Loucy (cell line): Measurements from ENCODE around the gene INO80D.

Experiments used
- H2AFZ ChIP-seq: fragments of 200-600 bp; sonication (generic); 2 replicates; pipeline ENCODE4 v1.6.0; 2016; ENCODE audit warnings: antibody characterized with exemption, mild to moderate bottlenecking, low read length, moderate library complexity
- H3F3A ChIP-seq: fragments of 200-600 bp; 2 replicates; pipeline ENCODE4 v1.6.0; 2016; ENCODE audit warnings: antibody characterized with exemption, low read depth, mild to moderate bottlenecking
- H3K27me3 ChIP-seq: fragments of 200-600 bp; sonication (generic); 2 replicates; pipeline ENCODE4 v1.6.1; 2014; ENCODE audit warnings: low read length, mild to moderate bottlenecking; ENCODE audit not compliant: insufficient read depth, poor library complexity, severe bottlenecking
- H3K36me3 ChIP-seq: fragments of 200-600 bp; sonication (generic); 2 replicates; pipeline ENCODE4 v1.6.1; 2016; ENCODE audit warnings: low read length; ENCODE audit not compliant: insufficient read depth
- H3K4me1 ChIP-seq: fragments of 200-600 bp; sonication (generic); 2 replicates; pipeline ENCODE4 v1.5.1; 2014; ENCODE audit warnings: low read length, mild to moderate bottlenecking; ENCODE audit not compliant: insufficient read depth, poor library complexity, severe bottlenecking
- H3K4me2 ChIP-seq: fragments of 200-600 bp; sonication (generic); 2 replicates; pipeline ENCODE4 v1.6.0; 2014; ENCODE audit warnings: antibody characterized with exemption, low read length, low read depth, mild to moderate bottlenecking; ENCODE audit not compliant: poor library complexity, severe bottlenecking
- H3K4me3 ChIP-seq: fragments of 200-600 bp; sonication (generic); 2 replicates; pipeline ENCODE4 v1.5.1; 2014; ENCODE audit warnings: low read length, mild to moderate bottlenecking, mixed read lengths; ENCODE audit not compliant: poor library complexity, severe bottlenecking
- H3K79me2 ChIP-seq: fragments of 200-600 bp; sonication (generic); 2 replicates; pipeline ENCODE4 v1.6.1; 2014; ENCODE audit warnings: low read length; ENCODE audit not compliant: insufficient read depth
- H3K9ac ChIP-seq: fragments of 200-600 bp; sonication (generic); 2 replicates; pipeline ENCODE4 v1.6.0; 2014; ENCODE audit warnings: mild to moderate bottlenecking, low read depth, low read length, moderate library complexity; ENCODE audit not compliant: poor library complexity, severe bottlenecking
- H3K9me2 ChIP-seq: fragments of 200-600 bp; sonication (generic); replicated peaks from 2 replicates; pipeline ENCODE4 v1.6.1; 2016; ENCODE audit warnings: low read depth, low read length, mixed read lengths
- H3K9me3 ChIP-seq: fragments of 200-600 bp; sonication (generic); 2 replicates; pipeline ENCODE4 v1.6.1; 2014; ENCODE audit warnings: mild to moderate bottlenecking, antibody characterized with exemption, low read length, low read depth; ENCODE audit not compliant: insufficient read depth
- H4K20me1 ChIP-seq: fragments of 200-600 bp; sonication (generic); 2 replicates; pipeline ENCODE4 v1.6.0; 2014; ENCODE audit warnings: antibody characterized with exemption, low read length, mild to moderate bottlenecking; ENCODE audit not compliant: insufficient read depth, poor library complexity, severe bottlenecking
- EZH2phosphoT487 ChIP-seq: fragments of 200-600 bp; IDR thresholded peaks from 2 replicates; pipeline ENCODE4 v1.6.1; 2018; ENCODE audit warnings: antibody characterized with exemption, mild to moderate bottlenecking, moderate library complexity, borderline replicate concordance
- TF ChIP-seq, protein P1 (sequence below): fragments of 200-600 bp; sonication (generic); conservative IDR thresholded peaks from 2 replicates; pipeline ENCODE4 v1.5.1; 2014; ENCODE audit warnings: mild to moderate bottlenecking, antibody characterized with exemption, low read length

Gene INO80D

DNA sequence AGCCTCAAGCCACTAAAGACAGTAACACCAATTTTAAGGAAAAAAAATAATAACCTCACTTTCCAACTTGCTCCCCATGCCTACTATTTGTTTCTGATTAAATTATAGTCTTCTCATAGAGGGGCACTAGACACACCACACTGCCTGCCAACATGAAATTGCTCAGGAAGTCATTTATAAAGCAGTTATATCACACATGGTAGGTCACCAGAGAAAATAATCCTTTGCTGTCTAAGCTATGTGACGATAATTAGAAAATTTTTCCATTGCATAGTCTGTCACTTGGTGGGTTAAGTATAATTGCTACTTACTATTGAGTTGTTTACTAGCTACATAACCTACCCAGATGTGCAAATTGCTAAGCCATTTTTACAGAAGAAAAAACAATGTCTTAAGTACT is 85.2 kb downstream of the INO80D start:
- Histone ChIP-seq H2AFZ (no peak overlapping the region), H3F3A (no peaks in the 10 kb centered on the region), H3K9ac (no peak overlapping the region), H4K20me1 (peaks cover 5% of the 10 kb centered on the region), H3K9me2 (no peaks in the 10 kb centered on the region), H3K4me3 (no peak overlapping the region), H3K9me3 (no peaks in the 10 kb centered on the region), H3K4me2 (no peak overlapping the region), H3K36me3 (peaks cover 69% of the 10 kb centered on the region), H3K79me2 (no peaks in the 10 kb centered on the region), H3K27me3 (no peaks in the 10 kb centered on the region), H3K4me1 (peaks cover 4% of the 10 kb centered on the region)
- TF ChIP-seq, protein P1, sequence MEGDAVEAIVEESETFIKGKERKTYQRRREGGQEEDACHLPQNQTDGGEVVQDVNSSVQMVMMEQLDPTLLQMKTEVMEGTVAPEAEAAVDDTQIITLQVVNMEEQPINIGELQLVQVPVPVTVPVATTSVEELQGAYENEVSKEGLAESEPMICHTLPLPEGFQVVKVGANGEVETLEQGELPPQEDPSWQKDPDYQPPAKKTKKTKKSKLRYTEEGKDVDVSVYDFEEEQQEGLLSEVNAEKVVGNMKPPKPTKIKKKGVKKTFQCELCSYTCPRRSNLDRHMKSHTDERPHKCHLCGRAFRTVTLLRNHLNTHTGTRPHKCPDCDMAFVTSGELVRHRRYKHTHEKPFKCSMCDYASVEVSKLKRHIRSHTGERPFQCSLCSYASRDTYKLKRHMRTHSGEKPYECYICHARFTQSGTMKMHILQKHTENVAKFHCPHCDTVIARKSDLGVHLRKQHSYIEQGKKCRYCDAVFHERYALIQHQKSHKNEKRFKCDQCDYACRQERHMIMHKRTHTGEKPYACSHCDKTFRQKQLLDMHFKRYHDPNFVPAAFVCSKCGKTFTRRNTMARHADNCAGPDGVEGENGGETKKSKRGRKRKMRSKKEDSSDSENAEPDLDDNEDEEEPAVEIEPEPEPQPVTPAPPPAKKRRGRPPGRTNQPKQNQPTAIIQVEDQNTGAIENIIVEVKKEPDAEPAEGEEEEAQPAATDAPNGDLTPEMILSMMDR = no peak
- no peak for TF ChIP-seq EZH2phosphoT487

DNA sequence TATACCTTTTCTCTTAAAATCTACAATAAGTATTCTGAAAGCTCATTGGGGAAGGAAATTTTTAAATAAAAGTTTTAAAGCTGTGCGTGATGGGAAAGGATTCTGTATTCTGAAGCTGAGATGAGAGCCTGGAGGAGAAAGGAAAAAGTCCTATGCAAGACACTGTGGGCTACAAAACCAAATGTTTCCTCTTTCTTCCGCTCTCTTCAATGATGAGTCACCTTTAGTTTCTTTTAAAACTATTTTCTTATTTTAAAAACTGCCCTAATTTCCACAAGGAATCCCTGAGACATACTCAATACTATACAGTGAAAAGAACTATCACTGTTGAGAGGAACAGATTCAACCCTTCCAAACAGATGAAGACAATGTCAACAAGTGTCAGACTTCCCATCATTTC is 87.4 kb downstream of the INO80D start:
- no peak for TF ChIP-seq EZH2phosphoT487
- TF ChIP-seq, protein P1 = no peak
- H3K9ac ChIP-seq = no peak overlapping the region
- H3K9me2 ChIP-seq = no peaks in the 10 kb centered on the region
- peaks cover 56% of the 10 kb centered on the region for H3K36me3 ChIP-seq
- no peaks in the 10 kb centered on the region for H3K9me3 ChIP-seq
- no peak overlapping the region for H3K4me3 ChIP-seq
- H3K27me3 ChIP-seq = no peaks in the 10 kb centered on the region
- no peaks in the 10 kb centered on the region for H3K79me2 ChIP-seq
- H3K4me1 ChIP-seq = peaks cover 4% of the 10 kb centered on the region
- no peak overlapping the region for H2AFZ ChIP-seq
- no peak overlapping the region for H3K4me2 ChIP-seq
- H4K20me1 ChIP-seq = peaks cover 5% of the 10 kb centered on the region
- H3F3A ChIP-seq = no peaks in the 10 kb centered on the region

DNA sequence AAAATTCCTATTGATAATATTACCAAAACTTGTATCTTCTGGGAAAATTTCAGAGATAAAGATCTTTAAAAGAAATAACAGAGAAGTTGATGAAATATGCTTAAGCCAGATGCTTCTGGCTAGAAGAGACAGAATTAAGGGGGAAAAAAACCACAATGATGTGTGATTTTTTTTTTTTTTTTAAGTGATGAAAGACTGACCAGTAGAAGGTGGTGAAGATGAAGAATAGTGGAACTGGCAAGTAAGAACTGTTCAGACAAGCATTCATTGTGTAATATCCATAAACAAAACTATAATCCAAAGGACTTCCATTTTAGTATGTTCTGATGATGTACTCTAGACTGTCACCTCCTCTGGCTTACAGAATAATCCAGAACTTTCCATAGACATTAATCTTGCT is 89.8 kb downstream of the INO80D start:
- TF ChIP-seq, protein P1 = no peak
- no peak for TF ChIP-seq EZH2phosphoT487
- Histone ChIP-seq H3K36me3 (peaks cover 53% of the 10 kb centered on the region; the same call in 1 of the 2 replicates), H2AFZ (no peak overlapping the region), H3K4me3 (no peak overlapping the region), H3K9me3 (no peaks in the 10 kb centered on the region), H3K9ac (no peak overlapping the region), H4K20me1 (peaks cover 5% of the 10 kb centered on the region), H3K27me3 (no peaks in the 10 kb centered on the region), H3K9me2 (no peaks in the 10 kb centered on the region), H3K79me2 (no peaks in the 10 kb centered on the region), H3K4me2 (no peak overlapping the region), H3F3A (no peaks in the 10 kb centered on the region), H3K4me1 (peaks cover 4% of the 10 kb centered on the region)
